Activated CD8-positive, alpha-beta T cell treated with anti-CD3 and anti-CD28 coated beads for 36 hours (primary cell): ENCODE measurements around the gene YLPM1. TPM values are rescaled to one million over a fixed set of nuclear protein-coding genes. Genes with fewer than 3 reads are reported as not detected.

Experiments used
- ATAC-seq: fragments of 200-7000 bp; cut with Tn5 transposase; one replicate; pipeline ENCODE4 v1.10.0; 2021; ENCODE audit warnings: mild to moderate bottlenecking, moderate library complexity
- CTCF ChIA-PET: fragments of 350-600 bp; sonication (Branson Sonifier 250); formaldehyde crosslinking; loops from one replicate; lab custom pipeline; 2021; ENCODE audit warnings: antibody characterized with exemption; lab: Charles Lee
- POLR2A ChIA-PET: fragments of 350-600 bp; sonication (Branson Sonifier 250); formaldehyde crosslinking; loops from one replicate; lab custom pipeline; 2021; ENCODE audit warnings: antibody characterized with exemption; lab: Charles Lee
- DNase-seq: peaks from one replicate; pipeline ENCODE4 v3.0.0-alpha.2; 2020
- H3K27ac Mint-ChIP-seq: one replicate; pipeline ENCODE4 v1.8.0; 2021; ENCODE audit warnings: mild to moderate bottlenecking, mixed read lengths
- H3K27me3 Mint-ChIP-seq: one replicate; pipeline ENCODE4 v1.8.0; 2021; ENCODE audit warnings: mixed read lengths
- H3K36me3 Mint-ChIP-seq: one replicate; pipeline ENCODE4 v1.8.0; 2021; ENCODE audit warnings: low read depth, mixed read lengths
- H3K4me1 Mint-ChIP-seq: one replicate; pipeline ENCODE4 v1.8.0; 2021; ENCODE audit warnings: low read depth, mixed read lengths
- H3K4me3 Mint-ChIP-seq: one replicate; pipeline ENCODE4 v1.8.0; 2021; ENCODE audit warnings: mild to moderate bottlenecking, moderate library complexity, mixed read lengths
- H3K9me3 Mint-ChIP-seq: one replicate; pipeline ENCODE4 v1.8.0; 2021; ENCODE audit warnings: mixed read lengths
- CTCF ChIP-seq: fragments of 200-600 bp; IDR thresholded peaks from one replicate; pipeline ENCODE4 v1.8.0; 2022; ENCODE audit warnings: antibody characterized with exemption, mild to moderate bottlenecking
- intact Hi-C: fragments of 100-400 bp; cut with micrococcal nuclease; formaldehyde crosslinking; loops from one replicate; pipeline ENCODE4 v1.10.0; 2022
- total RNA-seq, 2 experiments: library from RNA; stranded (reverse); gene quantifications; one replicate each; pipeline ENCODE4 v1.2.3, GENCODE V29; 2021

Gene YLPM1
- total RNA-seq, 2 experiments from 2014 or later: 43.6 to 49.0 TPM

GRCh38 chr14:74841230-74842207 is 78.4 kb downstream of the YLPM1 start:
- H3K4me1 Mint-ChIP-seq: peaks cover 64% of the 10 kb centered on the region

GRCh38 chr14:74843653-74844052 is 80.5 kb downstream of the YLPM1 start:
- POLR2A ChIA-PET: interaction anchor here (1.5 kb wide), 1 partner anchor 79 kb away, joined by 5 read pairs; no protein-coding TSS in a partner anchor
- no peaks in the 10 kb centered on the region for H3K27me3 Mint-ChIP-seq
- no peak for DNase-seq
- peaks cover 4% of the 10 kb centered on the region for H3K36me3 Mint-ChIP-seq
- ATAC-seq: no peak
- H3K9me3 Mint-ChIP-seq: no peaks in the 10 kb centered on the region
- H3K4me1 Mint-ChIP-seq: peaks cover 46% of the 10 kb centered on the region
- H3K27ac Mint-ChIP-seq: no peak overlapping the region
- no peak overlapping the region for H3K4me3 Mint-ChIP-seq
- TF ChIP-seq CTCF: no peak
- intact Hi-C loops: no loop called here
- CTCF ChIA-PET: interaction anchor here (2.3 kb wide), 1 partner anchor 17 kb away, joined by 19 read pairs; no protein-coding TSS in a partner anchor

More at GRCh38 chr14:74841230-74842207, 78.4 kb downstream of the YLPM1 start:
- H3K36me3 Mint-ChIP-seq: peaks cover 8% of the 10 kb centered on the region
- peak overlapping the region; percentile 0 for H3K4me3 Mint-ChIP-seq
- ChIA-PET POLR2A (interaction anchor here (0.8 to 1.1 kb wide), 3 partner anchors 19 to 791 kb away, joined by 3 to 4 read pairs (median 4); no protein-coding TSS in a partner anchor), CTCF (interaction anchor here (0.9 to 2.3 kb wide), 3 partner anchors 13 to 20 kb away, joined by 3 to 19 read pairs (median 6); no protein-coding TSS in a partner anchor)
- ATAC-seq (peak; percentile 78), DNase-seq (peak; percentile 56)
- H3K9me3 Mint-ChIP-seq: no peaks in the 10 kb centered on the region
- peak overlapping the region; percentile 60 for H3K27ac Mint-ChIP-seq
- H3K27me3 Mint-ChIP-seq: no peaks in the 10 kb centered on the region
- intact Hi-C loops: no loop called here
- TF ChIP-seq CTCF: no peak

- no peak for TF ChIP-seq CTCF
- ChIA-PET POLR2A (interaction anchor here (1.3 to 4.1 kb wide), 3 partner anchors 9 to 16 kb away, joined by 3 to 19 read pairs (median 5); no protein-coding TSS in a partner anchor), CTCF (interaction anchor here (1.1 to 6.4 kb wide), 2 partner anchors 15 to 242 kb away, joined by 4 to 70 read pairs; no protein-coding TSS in a partner anchor)
- H3K9me3 Mint-ChIP-seq: no peaks in the 10 kb centered on the region
- no peaks in the 10 kb centered on the region for H3K27me3 Mint-ChIP-seq
- ATAC-seq: no peak
- H3K36me3 Mint-ChIP-seq: peaks cover 2% of the 10 kb centered on the region
- no peak overlapping the region for H3K27ac Mint-ChIP-seq
- intact Hi-C loops: no loop called here
- peaks cover 27% of the 10 kb centered on the region for H3K4me1 Mint-ChIP-seq
- no peak overlapping the region for H3K4me3 Mint-ChIP-seq
- DNase-seq: no peak
These were observed 83.1 kb downstream of the YLPM1 start for GRCh38 chr14:74846168-74846567.

GRCh38 chr14:74846968-74847665 is 84.0 kb downstream of the YLPM1 start:
- POLR2A ChIA-PET: interaction anchor here (2.2 to 4.1 kb wide), 2 partner anchors 8 to 13 kb away, joined by 5 to 19 read pairs; no protein-coding TSS in a partner anchor

More at GRCh38 chr14:74846968-74847665, 84.0 kb downstream of the YLPM1 start:
- DNase-seq: no peak
- ATAC-seq: no peak
- Mint-ChIP-seq H3K27ac (no peak overlapping the region), H3K9me3 (no peaks in the 10 kb centered on the region), H3K27me3 (no peaks in the 10 kb centered on the region), H3K4me3 (no peak overlapping the region), H3K4me1 (peaks cover 19% of the 10 kb centered on the region), H3K36me3 (peaks cover 2% of the 10 kb centered on the region)
- CTCF ChIA-PET: interaction anchor here (6.4 kb wide), 1 partner anchor 14 kb away, joined by 70 read pairs; no protein-coding TSS in a partner anchor
- intact Hi-C loops: no loop called here
- TF ChIP-seq CTCF: no peak
